Retinal pigment epithelial cell (primary cell): ENCODE data around the gene PCNX2.

Experiments used
- DNase-seq: peaks from one replicate; pipeline ENCODE4 v3.0.0-alpha.2; 2010; ENCODE audit warnings: low read depth
- H3K4me3 ChIP-seq: 2 replicates; pipeline ENCODE4 v1.5.1; 2011; ENCODE audit warnings: mild to moderate bottlenecking, low read length, control low read depth, moderate library complexity
- CTCF ChIP-seq: conservative IDR thresholded peaks from 2 replicates; pipeline ENCODE4 v1.5.1; 2011; ENCODE audit warnings: low read depth, low read length, control low read depth, inconsistent platforms

PCNX2 gene

GRCh38 chr1:233060461-233060994 lies 235.0 kb downstream of the PCNX2 start:
- no peak for TF ChIP-seq CTCF
- peak; percentile 43 for DNase-seq
- no peak overlapping the region for H3K4me3 ChIP-seq

GRCh38 chr1:233057836-233058235 lies 237.7 kb downstream of the PCNX2 start:
- no peak for TF ChIP-seq CTCF
- DNase-seq = no peak
- H3K4me3 ChIP-seq = no peak overlapping the region

- DNase-seq = no peak
- no peak for TF ChIP-seq CTCF
- no peak overlapping the region for H3K4me3 ChIP-seq
These were observed 239.5 kb downstream of the PCNX2 start for GRCh38 chr1:233055879-233056641.

- TF ChIP-seq CTCF = no peak
- DNase-seq = peak; percentile 86
- no peak overlapping the region for H3K4me3 ChIP-seq
These were observed 249.9 kb downstream of the PCNX2 start for GRCh38 chr1:233045588-233045987.

- no peak overlapping the region for H3K4me3 ChIP-seq
- no peak for DNase-seq
- TF ChIP-seq CTCF = no peak
These were observed 252.7 kb downstream of the PCNX2 start for GRCh38 chr1:233042834-233043233.

- no peak overlapping the region for H3K4me3 ChIP-seq
These were observed 255.0 kb downstream of the PCNX2 start for GRCh38 chr1:233040494-233040893.

More at GRCh38 chr1:233040494-233040893, 255.0 kb downstream of the PCNX2 start:
- TF ChIP-seq CTCF = no peak
- no peak for DNase-seq
